ENCODE data around the gene ACTL7B.

Gene ACTL7B

DNA sequence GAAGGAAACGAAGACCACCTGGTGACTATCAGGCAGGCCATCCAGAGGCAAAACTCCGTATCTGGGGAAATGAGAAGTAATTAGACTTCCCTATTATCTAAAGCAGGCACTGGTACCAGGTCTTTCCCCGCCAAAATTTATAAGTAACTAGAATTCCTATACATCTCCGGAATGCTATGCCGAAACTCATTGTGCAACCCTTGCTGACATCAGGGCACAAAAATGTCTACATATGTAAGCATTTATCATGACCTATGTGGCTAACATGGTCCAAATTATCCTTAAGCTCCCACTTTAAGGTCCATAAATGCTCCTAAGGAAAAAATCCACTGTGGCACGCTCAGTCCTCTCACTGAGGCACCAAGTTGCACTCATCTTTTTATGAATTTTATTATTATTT is 17.8 kb downstream of the ACTL7B start:
- H3K4me3 ChIP-seq (ENCODE audit: control insufficient read depth, low read depth, low read length), result no peak overlapping the region
- DNase-seq (ENCODE audit: low read depth), result no peak
- no peak for TF ChIP-seq CTCF (IDR thresholded peaks at IDR 0.05; ENCODE audit: control insufficient read depth, insufficient read depth, low read depth, low read length, missing control alignments)

DNA sequence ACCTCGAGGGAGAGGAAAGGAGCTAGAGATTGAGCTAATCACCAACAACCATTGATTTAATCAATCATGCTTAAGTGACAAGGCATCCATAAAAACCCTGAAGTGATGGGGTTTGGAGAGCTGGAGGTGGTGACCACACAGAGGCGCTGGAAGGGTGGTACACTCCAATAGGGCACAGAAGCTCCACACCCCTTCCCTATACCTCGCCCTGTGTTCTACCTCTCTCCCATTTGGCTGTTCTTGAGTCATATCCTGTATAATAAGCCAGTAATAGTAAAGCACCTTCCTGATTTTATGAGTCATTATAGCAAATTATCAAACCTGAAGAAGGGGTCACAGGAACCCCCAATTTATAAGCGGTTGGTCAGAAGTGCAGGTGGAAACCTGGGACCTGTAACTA is 18.3 kb downstream of the ACTL7B start:
- no peak for TF ChIP-seq CTCF (IDR thresholded peaks at IDR 0.05; ENCODE audit: control insufficient read depth, insufficient read depth, low read depth, low read length, missing control alignments)
- no peak overlapping the region for H3K4me3 ChIP-seq (ENCODE audit: control insufficient read depth, low read depth, low read length)
- no peak for DNase-seq (ENCODE audit: low read depth)

GRCh38 chr9:108836781-108837180 is 19.0 kb downstream of the ACTL7B start:
- no peak for TF ChIP-seq CTCF (IDR thresholded peaks at IDR 0.05; ENCODE audit: control insufficient read depth, insufficient read depth, low read depth, low read length, missing control alignments)
- H3K4me3 ChIP-seq (ENCODE audit: control insufficient read depth, low read depth, low read length), result no peak overlapping the region
- DNase-seq (ENCODE audit: low read depth), result no peak

GRCh38 chr9:108836319-108836718 is 19.5 kb downstream of the ACTL7B start:
- TF ChIP-seq CTCF (IDR thresholded peaks at IDR 0.05; ENCODE audit: control insufficient read depth, insufficient read depth, low read depth, low read length, missing control alignments), result no peak
- DNase-seq (ENCODE audit: low read depth), result no peak
- no peak overlapping the region for H3K4me3 ChIP-seq (ENCODE audit: control insufficient read depth, low read depth, low read length)

GRCh38 chr9:108835831-108836230 is 20.0 kb downstream of the ACTL7B start:
- no peak for DNase-seq (ENCODE audit: low read depth)
- no peak overlapping the region for H3K4me3 ChIP-seq (ENCODE audit: control insufficient read depth, low read depth, low read length)

DNA sequence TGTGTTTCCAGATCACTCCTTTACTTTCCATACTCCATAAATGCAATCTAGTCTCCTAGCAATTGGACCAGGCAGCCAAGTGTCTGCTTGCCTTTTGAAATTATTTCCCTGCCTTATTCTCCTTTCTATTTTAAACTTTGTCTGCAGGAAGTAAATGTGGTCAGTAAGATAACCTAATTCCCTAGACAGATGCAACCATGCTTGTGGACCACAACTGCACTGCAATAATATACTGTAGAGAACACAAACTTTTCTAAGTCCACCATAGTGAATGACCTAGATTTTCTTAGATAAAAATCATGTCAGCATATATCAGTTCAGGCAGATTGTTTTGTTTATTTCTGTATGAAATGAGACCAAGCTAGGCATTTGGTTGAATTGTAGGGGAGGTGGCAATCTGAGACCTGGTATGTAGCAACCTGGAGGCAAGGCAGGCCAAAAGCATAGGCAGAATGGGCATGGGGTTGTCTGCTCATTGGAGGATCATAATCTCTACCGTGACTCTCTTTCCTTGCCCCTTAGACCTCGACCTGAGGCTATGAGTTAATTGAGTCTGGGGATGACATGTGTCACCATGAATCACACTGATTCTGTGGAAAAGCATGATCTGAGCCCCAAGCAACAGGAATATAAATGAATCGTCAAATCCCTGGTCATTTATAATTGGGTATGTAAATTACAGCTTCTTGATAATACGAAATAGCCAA is 20.7 kb downstream of the ACTL7B start:
- no peak for TF ChIP-seq CTCF (IDR thresholded peaks at IDR 0.05; ENCODE audit: control insufficient read depth, insufficient read depth, low read depth, low read length, missing control alignments)
- DNase-seq (ENCODE audit: low read depth), result no peak

More at GRCh38 chr9:108835831-108836230, 20.0 kb downstream of the ACTL7B start:
- no peak for TF ChIP-seq CTCF (IDR thresholded peaks at IDR 0.05; ENCODE audit: control insufficient read depth, insufficient read depth, low read depth, low read length, missing control alignments)

GRCh38 chr9:108832179-108832500 is 23.6 kb downstream of the ACTL7B start:
- DNase-seq (ENCODE audit: low read depth), result no peak
- no peak for TF ChIP-seq CTCF (IDR thresholded peaks at IDR 0.05; ENCODE audit: control insufficient read depth, insufficient read depth, low read depth, low read length, missing control alignments)

More for the DNA sequence above, 20.7 kb downstream of the ACTL7B start:
- no peak overlapping the region for H3K4me3 ChIP-seq (ENCODE audit: control insufficient read depth, low read depth, low read length)

More at GRCh38 chr9:108832179-108832500, 23.6 kb downstream of the ACTL7B start:
- no peak overlapping the region for H3K4me3 ChIP-seq (ENCODE audit: control insufficient read depth, low read depth, low read length)
